A673 (cell line): ENCODE data around the gene KRTAP9-8.
"Not testable (repeated sequence)": the region's sequence is repeated elsewhere in the genome, so short reads cannot be mapped to it uniquely, and the experiment has no call there.

ENCODE experiments used
- CTCF ChIP-seq: fragments of 300-800, 200-600 bp; sonication (generic); conservative IDR thresholded peaks from 2 replicates; pipeline ENCODE4 v1.5.1; 2017; ENCODE audit warnings: low read depth, mild to moderate bottlenecking, antibody characterized with exemption, low read length, moderate library complexity, mixed read lengths
- EZH2 ChIP-seq: fragments of 200-600 bp; sonication (generic); IDR thresholded peaks from 2 replicates; pipeline ENCODE4 v1.6.1; 2017; ENCODE audit warnings: borderline replicate concordance, low read depth, mild to moderate bottlenecking, mixed read lengths, antibody characterized with exemption, low read length; ENCODE audit not compliant: poor library complexity, severe bottlenecking

GRCh38 chr17:41232399-41233105, 5.2 kb upstream of the KRTAP9-8 start, which contains the start of gene KRTAP9-3:
- TF ChIP-seq CTCF, EZH2: not testable (repeated sequence)
